GM12872 (cell line): ENCODE results near the gene TMEM163.

Source experiments
- CTCF ChIP-seq: IDR thresholded peaks from 3 replicates; pipeline ENCODE4 v1.5.1; 2011; ENCODE audit warnings: low read depth, mild to moderate bottlenecking, low read length, moderate library complexity; ENCODE audit not compliant: insufficient read depth

TMEM163 gene

DNA sequence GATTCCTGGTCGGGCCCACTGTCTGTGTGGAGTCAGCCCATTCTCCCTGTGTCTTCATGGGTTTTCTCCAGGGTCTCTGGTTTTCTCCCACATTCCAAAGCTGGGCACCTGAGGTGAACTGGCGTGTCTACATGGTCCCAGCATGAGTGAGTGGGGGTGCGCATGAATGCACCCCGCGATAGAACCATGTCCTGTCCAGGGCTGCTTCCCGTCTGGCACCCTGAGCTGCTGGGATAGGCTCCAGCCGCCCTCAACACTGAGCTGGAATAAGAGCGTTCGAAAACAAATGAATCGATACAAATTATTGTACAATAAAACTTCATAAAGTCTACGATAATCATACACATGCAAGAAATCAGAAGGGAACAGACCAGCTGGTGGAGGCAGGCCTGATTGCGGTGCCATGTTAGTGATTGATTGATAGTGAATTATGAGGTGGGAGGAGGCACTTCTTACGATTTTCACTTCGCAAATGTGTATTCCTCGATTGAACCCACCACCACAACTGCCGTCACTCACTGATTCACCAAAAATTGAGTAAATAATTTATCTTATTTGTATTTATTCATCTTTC lies 278.4 kb downstream of the TMEM163 start:
- no peak for TF ChIP-seq CTCF

DNA sequence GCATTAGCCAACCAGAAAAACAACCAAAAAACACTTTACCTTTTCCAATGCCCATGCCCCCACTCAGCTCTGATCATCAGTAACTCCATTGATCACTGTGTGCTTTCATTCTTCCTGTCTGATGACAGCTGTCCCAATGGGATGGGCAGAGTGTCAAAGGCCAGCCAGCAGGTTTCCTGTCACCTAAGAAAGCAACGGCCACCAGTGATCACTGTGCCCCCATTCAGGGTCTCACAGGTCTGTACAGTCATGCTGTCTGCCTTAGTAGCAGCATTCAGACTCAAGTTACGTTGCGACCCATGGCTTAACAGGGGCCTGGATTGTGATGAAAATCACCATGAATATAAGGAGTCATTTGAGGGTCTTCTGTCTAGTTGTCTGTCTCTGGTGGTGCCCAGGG lies 280.4 kb downstream of the TMEM163 start:
- no peak for TF ChIP-seq CTCF

- TF ChIP-seq CTCF, result no peak
Measured at GRCh38 chr2:134436706-134437105, 282.1 kb downstream of the TMEM163 start.

- TF ChIP-seq CTCF, result no peak
Measured at GRCh38 chr2:134435936-134436335, 282.9 kb downstream of the TMEM163 start.

DNA sequence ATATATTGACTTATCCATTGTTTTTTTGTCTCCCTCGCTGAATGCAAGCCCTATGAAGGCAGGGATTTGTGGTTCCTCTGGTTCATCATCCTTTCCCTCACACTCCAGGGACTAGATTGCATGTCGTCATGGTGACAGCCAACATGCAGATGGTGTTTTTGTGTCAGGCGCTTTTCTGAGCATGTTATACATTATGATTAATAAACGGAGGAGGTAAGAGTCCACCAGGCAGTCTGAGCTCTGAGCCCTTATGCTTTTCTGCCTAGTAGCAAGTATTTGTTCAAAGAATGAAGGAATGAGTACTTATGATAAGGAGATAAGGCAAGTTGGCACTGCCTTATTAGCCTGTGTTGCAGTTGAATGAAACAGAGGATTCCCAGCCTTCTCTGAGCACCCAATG lies 283.3 kb downstream of the TMEM163 start:
- TF ChIP-seq CTCF, result no peak

DNA sequence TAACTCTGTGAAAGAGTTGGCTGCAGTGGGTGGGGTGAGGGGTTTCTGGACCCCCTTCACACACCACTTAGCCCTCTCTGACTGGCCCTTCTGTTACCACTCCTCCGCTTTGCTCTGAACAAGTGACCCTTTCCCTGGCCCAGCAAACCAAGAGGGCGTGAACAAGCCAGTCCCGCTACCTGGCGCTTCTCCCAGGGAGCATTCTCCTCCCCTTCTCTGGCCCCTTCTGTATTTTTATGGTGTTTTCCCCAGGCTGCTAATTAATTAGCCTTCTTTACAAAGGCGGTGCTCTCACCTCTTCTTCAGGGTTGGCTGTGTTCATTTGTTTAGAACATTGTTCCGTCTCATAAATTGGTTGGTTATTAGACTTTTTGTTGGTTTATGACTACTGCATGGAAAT lies 284.8 kb downstream of the TMEM163 start:
- no peak for TF ChIP-seq CTCF

DNA sequence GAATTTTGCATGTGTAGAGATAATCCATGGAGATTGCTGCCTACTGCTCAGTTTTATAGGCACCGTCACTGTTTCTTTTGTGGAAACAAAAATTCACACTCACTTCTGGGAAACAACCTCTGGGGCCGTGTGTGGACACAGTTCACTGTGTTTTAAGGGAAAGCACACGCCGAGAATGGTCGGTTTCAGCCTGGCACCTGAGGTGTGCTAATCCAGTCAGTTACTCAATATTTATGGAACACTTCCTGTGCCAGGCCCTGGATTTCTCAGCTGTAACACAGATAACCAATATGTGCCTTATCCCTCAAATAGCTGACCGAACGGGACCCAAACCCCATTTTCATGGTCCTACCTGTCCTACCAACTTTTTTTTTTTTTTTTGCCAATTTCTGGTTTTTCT lies 285.3 kb downstream of the TMEM163 start:
- no peak for TF ChIP-seq CTCF
